SK-N-SH treated with all-trans-retinoic acid at 6 μM for 48 hours (cell line): ENCODE data around the gene ANKRD12.

Source experiments
- ATAC-seq: fragments of 200-7000 bp; cut with Tn5 transposase; 3 replicates; pipeline ENCODE4 v1.9.1; 2020; ENCODE audit warnings: mild to moderate bottlenecking, moderate library complexity
- ARNTL ChIP-seq: fragments of 450-650 bp; formaldehyde crosslinking; IDR thresholded peaks from 2 replicates; pipeline ENCODE4 v1.5.0; 2020; ENCODE audit warnings: low read depth, mild to moderate bottlenecking, moderate library complexity, borderline replicate concordance
- BACH2 ChIP-seq: fragments of 250-450 bp; sonication (Bioruptor Pico); IDR thresholded peaks from 2 replicates; pipeline ENCODE4 v1.9.0; 2021; ENCODE audit warnings: mild to moderate bottlenecking, borderline replicate concordance
- CSDC2 ChIP-seq: fragments of 250-450 bp; sonication (Bioruptor Pico); IDR thresholded peaks from 2 replicates; pipeline ENCODE4 v1.5.0; 2020; ENCODE audit warnings: mild to moderate bottlenecking, moderate library complexity
- CSRNP3 ChIP-seq: fragments of 250-450 bp; sonication (Bioruptor Pico); IDR thresholded peaks from 2 replicates; pipeline ENCODE4 v1.5.1; 2021; ENCODE audit warnings: mild to moderate bottlenecking, moderate library complexity
- ESRRG ChIP-seq: fragments of 250-450 bp; sonication (Bioruptor Pico); IDR thresholded peaks from 2 replicates; pipeline ENCODE4 v1.6.1; 2021; ENCODE audit warnings: mild to moderate bottlenecking
- GLIS3 ChIP-seq: fragments of 250-450 bp; sonication (Bioruptor Pico); IDR thresholded peaks from 2 replicates; pipeline ENCODE4 v1.5.0; 2020; ENCODE audit warnings: mild to moderate bottlenecking, moderate library complexity
- OSR1 ChIP-seq: fragments of 250-450 bp; sonication (Bioruptor Pico); IDR thresholded peaks from 2 replicates; pipeline ENCODE4 v1.8.0; 2022; ENCODE audit warnings: moderate library complexity, mild to moderate bottlenecking, inconsistent platforms
- POU6F1 ChIP-seq: fragments of 250-450 bp; sonication (Bioruptor Pico); IDR thresholded peaks from 2 replicates; pipeline ENCODE4 v1.8.0; 2021; ENCODE audit warnings: low read depth, mild to moderate bottlenecking, moderate library complexity, borderline replicate concordance
- PPARA ChIP-seq: fragments of 250-450 bp; sonication (Bioruptor Pico); IDR thresholded peaks from 2 replicates; pipeline ENCODE4 v1.5.0; 2020; ENCODE audit warnings: mild to moderate bottlenecking, borderline replicate concordance
- RARB ChIP-seq: fragments of 250-450 bp; sonication (Bioruptor Pico); IDR thresholded peaks from 2 replicates; pipeline ENCODE4 v1.8.0; 2021; ENCODE audit warnings: mild to moderate bottlenecking, moderate library complexity
- SNAI2 ChIP-seq: fragments of 250-450 bp; sonication (Bioruptor Pico); IDR thresholded peaks from 2 replicates; pipeline ENCODE4 v1.5.0; 2020; ENCODE audit warnings: mild to moderate bottlenecking, moderate library complexity
- TCF4 ChIP-seq: fragments of 250-450 bp; sonication (Bioruptor Pico); IDR thresholded peaks from 2 replicates; pipeline ENCODE4 v1.8.0; 2021; ENCODE audit warnings: mild to moderate bottlenecking, moderate library complexity, borderline replicate concordance
- ZFP3 ChIP-seq: fragments of 250-450 bp; sonication (Bioruptor Pico); IDR thresholded peaks from 2 replicates; pipeline ENCODE4 v1.5.0; 2020; ENCODE audit warnings: mild to moderate bottlenecking, moderate library complexity
- ZFP30 ChIP-seq: fragments of 450-650 bp; formaldehyde crosslinking; IDR thresholded peaks from 2 replicates; pipeline ENCODE4 v1.5.0; 2022; ENCODE audit warnings: mild to moderate bottlenecking, moderate library complexity
- ZNF565 ChIP-seq: fragments of 450-650 bp; formaldehyde crosslinking; conservative IDR thresholded peaks from 2 replicates; pipeline ENCODE4 v1.5.0; 2020; ENCODE audit warnings: low read depth, mild to moderate bottlenecking, moderate library complexity
- ZNF70 ChIP-seq: fragments of 450-650 bp; formaldehyde crosslinking; IDR thresholded peaks from 2 replicates; pipeline ENCODE4 v1.5.0; 2020; ENCODE audit warnings: mild to moderate bottlenecking, moderate library complexity
- ZNF8 ChIP-seq: fragments of 450-650 bp; formaldehyde crosslinking; IDR thresholded peaks from 2 replicates; pipeline ENCODE4 v1.5.0; 2020; ENCODE audit warnings: mild to moderate bottlenecking, moderate library complexity
- TF ChIP-seq, protein P1 (sequence below): fragments of 250-450 bp; sonication (Bioruptor Pico); IDR thresholded peaks from 2 replicates; pipeline ENCODE4 v1.5.1; 2020; ENCODE audit warnings: low read depth, mild to moderate bottlenecking, moderate library complexity
- TF ChIP-seq, protein P2 (sequence below): fragments of 250-450 bp; sonication (Bioruptor Pico); IDR thresholded peaks from 2 replicates; pipeline ENCODE4 v1.8.0; 2020; ENCODE audit warnings: mild to moderate bottlenecking, moderate library complexity, borderline replicate concordance
- TF ChIP-seq, protein P3 (sequence below): fragments of 250-450 bp; sonication (Bioruptor Pico); IDR thresholded peaks from 2 replicates; pipeline ENCODE4 v1.5.0; 2020; ENCODE audit warnings: mild to moderate bottlenecking, moderate library complexity

ANKRD12 gene

GRCh38 chr18:9147440-9148202 lies 11.0 kb downstream of the ANKRD12 start (continued):
- no peak for TF ChIP-seq CSRNP3 (CRISPR knock-in tag)
- no peak for TF ChIP-seq ZNF70 (CRISPR knock-in tag)
- TF ChIP-seq OSR1 (CRISPR knock-in tag): no peak
- TF ChIP-seq POU6F1 (CRISPR knock-in tag): no peak
- no peak for TF ChIP-seq BACH2 (CRISPR knock-in tag)
- TF ChIP-seq PPARA (CRISPR knock-in tag): no peak

DNA sequence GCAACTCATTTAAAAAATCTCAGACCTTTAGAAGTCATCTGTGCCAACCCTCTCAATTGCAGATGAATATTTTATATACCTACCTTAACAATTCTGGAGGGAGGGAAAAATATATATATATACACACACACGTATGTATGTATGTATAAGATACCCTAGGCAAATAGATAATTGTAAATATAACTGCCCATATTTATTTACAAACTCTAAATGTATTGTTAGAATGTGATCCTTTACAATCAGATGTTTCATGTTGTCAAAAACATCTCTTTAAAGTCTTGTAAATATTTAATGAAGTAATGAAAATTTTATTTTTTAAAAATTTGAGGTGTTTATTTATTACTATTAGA lies 11.6 kb downstream of the ANKRD12 start:
- TF ChIP-seq TCF4: no peak
- TF ChIP-seq, protein P1, sequence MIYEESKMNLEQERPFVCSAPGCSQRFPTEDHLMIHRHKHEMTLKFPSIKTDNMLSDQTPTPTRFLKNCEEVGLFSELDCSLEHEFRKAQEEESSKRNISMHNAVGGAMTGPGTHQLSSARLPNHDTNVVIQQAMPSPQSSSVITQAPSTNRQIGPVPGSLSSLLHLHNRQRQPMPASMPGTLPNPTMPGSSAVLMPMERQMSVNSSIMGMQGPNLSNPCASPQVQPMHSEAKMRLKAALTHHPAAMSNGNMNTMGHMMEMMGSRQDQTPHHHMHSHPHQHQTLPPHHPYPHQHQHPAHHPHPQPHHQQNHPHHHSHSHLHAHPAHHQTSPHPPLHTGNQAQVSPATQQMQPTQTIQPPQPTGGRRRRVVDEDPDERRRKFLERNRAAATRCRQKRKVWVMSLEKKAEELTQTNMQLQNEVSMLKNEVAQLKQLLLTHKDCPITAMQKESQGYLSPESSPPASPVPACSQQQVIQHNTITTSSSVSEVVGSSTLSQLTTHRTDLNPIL: no peak
- TF ChIP-seq OSR1 (CRISPR knock-in tag): no peak
- TF ChIP-seq PPARA (CRISPR knock-in tag): no peak
- no peak for TF ChIP-seq ZNF70 (CRISPR knock-in tag)
- TF ChIP-seq, protein P2, sequence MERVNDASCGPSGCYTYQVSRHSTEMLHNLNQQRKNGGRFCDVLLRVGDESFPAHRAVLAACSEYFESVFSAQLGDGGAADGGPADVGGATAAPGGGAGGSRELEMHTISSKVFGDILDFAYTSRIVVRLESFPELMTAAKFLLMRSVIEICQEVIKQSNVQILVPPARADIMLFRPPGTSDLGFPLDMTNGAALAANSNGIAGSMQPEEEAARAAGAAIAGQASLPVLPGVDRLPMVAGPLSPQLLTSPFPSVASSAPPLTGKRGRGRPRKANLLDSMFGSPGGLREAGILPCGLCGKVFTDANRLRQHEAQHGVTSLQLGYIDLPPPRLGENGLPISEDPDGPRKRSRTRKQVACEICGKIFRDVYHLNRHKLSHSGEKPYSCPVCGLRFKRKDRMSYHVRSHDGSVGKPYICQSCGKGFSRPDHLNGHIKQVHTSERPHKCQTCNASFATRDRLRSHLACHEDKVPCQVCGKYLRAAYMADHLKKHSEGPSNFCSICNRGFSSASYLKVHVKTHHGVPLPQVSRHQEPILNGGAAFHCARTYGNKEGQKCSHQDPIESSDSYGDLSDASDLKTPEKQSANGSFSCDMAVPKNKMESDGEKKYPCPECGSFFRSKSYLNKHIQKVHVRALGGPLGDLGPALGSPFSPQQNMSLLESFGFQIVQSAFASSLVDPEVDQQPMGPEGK (CRISPR knock-in tag): no peak
- TF ChIP-seq ZFP3: no peak
- no peak for TF ChIP-seq ZNF565 (CRISPR knock-in tag)
- TF ChIP-seq ZFP30: no peak
- TF ChIP-seq CSDC2: no peak
- TF ChIP-seq ZNF8: no peak
- TF ChIP-seq, protein P3, sequence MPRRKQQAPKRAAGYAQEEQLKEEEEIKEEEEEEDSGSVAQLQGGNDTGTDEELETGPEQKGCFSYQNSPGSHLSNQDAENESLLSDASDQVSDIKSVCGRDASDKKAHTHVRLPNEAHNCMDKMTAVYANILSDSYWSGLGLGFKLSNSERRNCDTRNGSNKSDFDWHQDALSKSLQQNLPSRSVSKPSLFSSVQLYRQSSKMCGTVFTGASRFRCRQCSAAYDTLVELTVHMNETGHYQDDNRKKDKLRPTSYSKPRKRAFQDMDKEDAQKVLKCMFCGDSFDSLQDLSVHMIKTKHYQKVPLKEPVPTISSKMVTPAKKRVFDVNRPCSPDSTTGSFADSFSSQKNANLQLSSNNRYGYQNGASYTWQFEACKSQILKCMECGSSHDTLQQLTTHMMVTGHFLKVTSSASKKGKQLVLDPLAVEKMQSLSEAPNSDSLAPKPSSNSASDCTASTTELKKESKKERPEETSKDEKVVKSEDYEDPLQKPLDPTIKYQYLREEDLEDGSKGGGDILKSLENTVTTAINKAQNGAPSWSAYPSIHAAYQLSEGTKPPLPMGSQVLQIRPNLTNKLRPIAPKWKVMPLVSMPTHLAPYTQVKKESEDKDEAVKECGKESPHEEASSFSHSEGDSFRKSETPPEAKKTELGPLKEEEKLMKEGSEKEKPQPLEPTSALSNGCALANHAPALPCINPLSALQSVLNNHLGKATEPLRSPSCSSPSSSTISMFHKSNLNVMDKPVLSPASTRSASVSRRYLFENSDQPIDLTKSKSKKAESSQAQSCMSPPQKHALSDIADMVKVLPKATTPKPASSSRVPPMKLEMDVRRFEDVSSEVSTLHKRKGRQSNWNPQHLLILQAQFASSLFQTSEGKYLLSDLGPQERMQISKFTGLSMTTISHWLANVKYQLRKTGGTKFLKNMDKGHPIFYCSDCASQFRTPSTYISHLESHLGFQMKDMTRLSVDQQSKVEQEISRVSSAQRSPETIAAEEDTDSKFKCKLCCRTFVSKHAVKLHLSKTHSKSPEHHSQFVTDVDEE (CRISPR knock-in tag): no peak
- TF ChIP-seq CSRNP3 (CRISPR knock-in tag): no peak
- no peak for TF ChIP-seq POU6F1 (CRISPR knock-in tag)
- no peak for TF ChIP-seq RARB (CRISPR knock-in tag)
- TF ChIP-seq GLIS3 (CRISPR knock-in tag): no peak
- TF ChIP-seq BACH2 (CRISPR knock-in tag): no peak
- TF ChIP-seq SNAI2 (CRISPR knock-in tag): no peak
- TF ChIP-seq ESRRG (CRISPR knock-in tag): no peak
- TF ChIP-seq ARNTL (CRISPR knock-in tag): no peak
- ATAC-seq: no peak; the same call in 2 of the 3 replicates
